ENCODE data around the gene ID4. TPM values are rescaled to one million over a fixed set of nuclear protein-coding genes. Genes with fewer than 3 reads are reported as not detected.

ID4 gene
- total and polyA plus RNA-seq, 2 donors (not counting 3 experiments of a cell fraction or from before 2014, with no cell fraction given): not detected

- Histone ChIP-seq H3K9me1 (replicated peaks; ENCODE audit: control insufficient read depth, extremely low read depth, insufficient read depth, low read length) (no peaks in the 10 kb centered on the region), H3K4me1 (ENCODE audit: control insufficient read depth, extremely low read depth, insufficient read depth, low read length) (no peaks in the 10 kb centered on the region), H3K79me2 (ENCODE audit: control insufficient read depth, insufficient read depth, low read length) (no peaks in the 10 kb centered on the region), H3K27me3 (ENCODE audit: control insufficient read depth in 2 of 2, insufficient read depth in 2 of 2, low read length in 2 of 2) (no peaks in the 10 kb centered on the region), H3K27ac (ENCODE audit: insufficient read depth, low read depth, low read length) (no peak overlapping the region), H3K9me3 (replicated peaks; ENCODE audit: control insufficient read depth, insufficient read depth, low read length) (no peaks in the 10 kb centered on the region), H3K9ac (replicated peaks; ENCODE audit: extremely low read depth, insufficient read depth, low read length) (no peak overlapping the region), H3K4me2 (ENCODE audit: insufficient read depth, low read length) (no peak overlapping the region), H4K20me1 (replicated peaks; ENCODE audit: control insufficient read depth, extremely low read depth, insufficient read depth, low read length) (no peaks in the 10 kb centered on the region), H2AFZ (ENCODE audit: low read depth, low read length) (no peak overlapping the region), H3K4me3 (replicated peaks in 1 of 3; ENCODE audit: insufficient read depth in 1 of 3, low read depth in 1 of 3, low read length in 3 of 3) (no peak overlapping the region), H3K36me3 (ENCODE audit: control insufficient read depth in 2 of 2, extremely low read depth in 1 of 2, insufficient read depth in 2 of 2, low read length in 2 of 2) (no peaks in the 10 kb centered on the region)
- intact Hi-C loops (cut with micrococcal nuclease): no loop called here
- no peak for DNase-seq (ENCODE audit: low read depth, low spot score)
- dilution Hi-C loops (cut with MboI; ENCODE audit: extremely low pct_ligation_motif_present, low sequenced_read_pairs): no loop called here
- ChIA-PET CTCF (no interaction called here), POLR2A (no interaction called here)
- no TSS peak for BruUV-seq (replicated peaks)
- FAIRE-seq: no peak
- TF ChIP-seq GATA2 (IDR thresholded peaks at IDR 0.05; ENCODE audit: insufficient read depth, insufficient read length, low read depth, low read length) (no peak), CTCF (IDR thresholded peaks at IDR 0.05; ENCODE audit: extremely low read depth in 1 of 2, insufficient read depth in 1 of 2, low read depth in 1 of 2, low read length in 2 of 2) (no peak), EZH2 (IDR thresholded peaks at IDR 0.05; ENCODE audit: borderline replicate concordance, low read depth, low read length, severe bottlenecking) (no peak), MAX (IDR thresholded peaks at IDR 0.05; ENCODE audit: insufficient read depth, insufficient read length) (no peak), MYC (IDR thresholded peaks at IDR 0.05; ENCODE audit: low read depth, low read length) (no peak), POLR2A (IDR thresholded peaks at IDR 0.05; ENCODE audit: low read depth, low read length) (no peak), FOS (IDR thresholded peaks at IDR 0.05; ENCODE audit: borderline replicate concordance, insufficient read depth, low read length) (no peak), JUN (IDR thresholded peaks at IDR 0.05; ENCODE audit: borderline replicate concordance, insufficient read depth, insufficient read length, low read depth) (no peak), POLR2AphosphoS5 (IDR thresholded peaks at IDR 0.05; ENCODE audit: insufficient read depth, low read depth, low read length) (no peak)
Measured at GRCh38 chr6:19864285-19864684, 27.1 kb downstream of the ID4 start.

Data from endothelial cell of umbilical vein (primary cell).